Osteocyte (in vitro differentiated cells): Measurements from ENCODE around the gene UROC1. TPM values are rescaled to one million over a fixed set of nuclear protein-coding genes. Genes with fewer than 3 reads are reported as not detected.

ENCODE experiments used
- DNase-seq: peaks from one replicate; pipeline ENCODE4 v3.0.0; 2021; ENCODE audit warnings: mixed read lengths; ENCODE audit not compliant: unreplicated experiment; ENCODE audit errors: extremely low spot score
- H3K27ac Mint-ChIP-seq: one replicate; pipeline ENCODE4 v1.8.0; 2021; ENCODE audit warnings: mild to moderate bottlenecking, mixed read lengths; ENCODE audit not compliant: unreplicated experiment
- H3K27me3 Mint-ChIP-seq: one replicate; pipeline ENCODE4 v1.8.0; 2021; ENCODE audit warnings: mixed read lengths; ENCODE audit not compliant: unreplicated experiment
- H3K36me3 Mint-ChIP-seq: one replicate; pipeline ENCODE4 v1.8.0; 2021; ENCODE audit warnings: mixed read lengths; ENCODE audit not compliant: unreplicated experiment
- H3K4me1 Mint-ChIP-seq: one replicate; pipeline ENCODE4 v1.8.0; 2021; ENCODE audit warnings: mixed read lengths; ENCODE audit not compliant: unreplicated experiment
- H3K4me3 Mint-ChIP-seq: one replicate; pipeline ENCODE4 v1.8.0; 2021; ENCODE audit warnings: mild to moderate bottlenecking, moderate library complexity, mixed read lengths; ENCODE audit not compliant: unreplicated experiment
- H3K9me3 Mint-ChIP-seq: one replicate; pipeline ENCODE4 v1.8.0; 2021; ENCODE audit warnings: mixed read lengths; ENCODE audit not compliant: unreplicated experiment
- CTCF ChIP-seq: fragments of 200-600 bp; sonication (generic); IDR thresholded peaks from 2 replicates; pipeline ENCODE4 v1.5.0; 2021; ENCODE audit warnings: antibody characterized with exemption, mild to moderate bottlenecking, moderate library complexity
- total RNA-seq: library from RNA; stranded (reverse); gene quantifications from 2 replicates; pipeline ENCODE4 v1.2.1, GENCODE V29; 2021

The UROC1 gene
- total RNA-seq, 1 donor from 2014 or later, result not detected

GRCh38 chr3:126512026-126512425 is 5.5 kb downstream of the UROC1 start:
- no peak overlapping the region for H3K4me3 Mint-ChIP-seq
- DNase-seq, result no peak
- peaks cover 2% of the 10 kb centered on the region for H3K4me1 Mint-ChIP-seq
- no peak for TF ChIP-seq CTCF
- no peaks in the 10 kb centered on the region for H3K36me3 Mint-ChIP-seq
- no peaks in the 10 kb centered on the region for H3K9me3 Mint-ChIP-seq
- H3K27ac Mint-ChIP-seq, result no peak overlapping the region
- no peaks in the 10 kb centered on the region for H3K27me3 Mint-ChIP-seq

- Mint-ChIP-seq H3K9me3 (no peaks in the 10 kb centered on the region), H3K27ac (no peak overlapping the region), H3K4me3 (no peak overlapping the region), H3K27me3 (peaks cover under 1% of the 10 kb centered on the region), H3K36me3 (no peaks in the 10 kb centered on the region), H3K4me1 (peaks cover 2% of the 10 kb centered on the region)
- TF ChIP-seq CTCF, result no peak
- no peak for DNase-seq
Measured at GRCh38 chr3:126511291-126511690, 6.3 kb downstream of the UROC1 start.

- no peak for TF ChIP-seq CTCF
- peaks cover 2% of the 10 kb centered on the region for H3K4me1 Mint-ChIP-seq
- no peak overlapping the region for H3K27ac Mint-ChIP-seq
- no peaks in the 10 kb centered on the region for H3K36me3 Mint-ChIP-seq
- H3K4me3 Mint-ChIP-seq, result no peak overlapping the region
- peaks cover 3% of the 10 kb centered on the region for H3K27me3 Mint-ChIP-seq
- DNase-seq, result no peak
- H3K9me3 Mint-ChIP-seq, result no peaks in the 10 kb centered on the region
Measured at GRCh38 chr3:126510308-126510910, 7.2 kb downstream of the UROC1 start.

- Mint-ChIP-seq H3K9me3 (no peaks in the 10 kb centered on the region), H3K36me3 (no peaks in the 10 kb centered on the region), H3K4me1 (peaks cover 2% of the 10 kb centered on the region), H3K27ac (no peak overlapping the region), H3K27me3 (peaks cover 9% of the 10 kb centered on the region), H3K4me3 (no peak overlapping the region)
- TF ChIP-seq CTCF, result no peak
- no peak for DNase-seq
Measured at GRCh38 chr3:126509597-126510307, 7.8 kb downstream of the UROC1 start.

GRCh38 chr3:126508564-126508964 is 9.0 kb downstream of the UROC1 start:
- TF ChIP-seq CTCF, result no peak
- Mint-ChIP-seq H3K27ac (no peak overlapping the region), H3K27me3 (peaks cover 17% of the 10 kb centered on the region), H3K4me1 (peaks cover 2% of the 10 kb centered on the region), H3K9me3 (no peaks in the 10 kb centered on the region), H3K36me3 (no peaks in the 10 kb centered on the region), H3K4me3 (no peak overlapping the region)
- DNase-seq, result no peak
